ENCODE data around the gene FILIP1L. TPM values are rescaled to one million over a fixed set of nuclear protein-coding genes. Genes with fewer than 3 reads are reported as not detected.

FILIP1L gene
- total and polyA plus RNA-seq, 2 of the 13 experiments (the other 11 are each of a cell fraction or from before 2014, with no cell fraction given) = 8.1 to 187 TPM

- no peak for TF ChIP-seq POLR2AphosphoS5 (IDR thresholded peaks at IDR 0.05; ENCODE audit: low read depth, low read length)
- TF ChIP-seq MXD1 (CRISPR knock-in tag; IDR thresholded peaks at IDR 0.05) = no peak
- TF ChIP-seq ASH2L (IDR thresholded peaks at IDR 0.05; ENCODE audit: insufficient read length, low read depth, low read length) = peak; percentile 99
- no peak for TF ChIP-seq SP2 (CRISPR knock-in tag; IDR thresholded peaks at IDR 0.05)
- no peak for TF ChIP-seq CREB1 (IDR thresholded peaks at IDR 0.05)
- peak; percentile 57; the same call in 1 of the 2 replicates for TF ChIP-seq CREB1 (CRISPR knock-in tag; IDR thresholded peaks at IDR 0.05)
- TF ChIP-seq ZC3H13 (CRISPR knock-in tag; IDR thresholded peaks at IDR 0.05) = no peak
- TF ChIP-seq TIGD3 (CRISPR knock-in tag; IDR thresholded peaks at IDR 0.05; ENCODE audit: borderline replicate concordance) = no peak
- TF ChIP-seq ZBTB39 (CRISPR knock-in tag; IDR thresholded peaks at IDR 0.05) = no peak
- TF ChIP-seq GPBP1L1 (CRISPR knock-in tag; IDR thresholded peaks at IDR 0.05) = no peak
- peak; percentile 82; the same call in 1 of the 2 replicates for TF ChIP-seq ZBTB43 (CRISPR knock-in tag; conservative IDR thresholded peaks at IDR 0.05)
- peak; percentile 91 for TF ChIP-seq TCF7L2 (IDR thresholded peaks at IDR 0.05; ENCODE audit: low read depth, low read length)
- TF ChIP-seq FLYWCH1 (CRISPR knock-in tag; IDR thresholded peaks at IDR 0.05) = no peak
- no peak for TF ChIP-seq ZSCAN9 (CRISPR knock-in tag; IDR thresholded peaks at IDR 0.05; ENCODE audit: borderline replicate concordance)
- TF ChIP-seq RNF2 (conservative IDR thresholded peaks at IDR 0.05; ENCODE audit: low read depth) = no peak
- TF ChIP-seq CBX1 (IDR thresholded peaks at IDR 0.05; ENCODE audit: low read depth) = no peak
- TF ChIP-seq PAF1 (CRISPR knock-in tag; IDR thresholded peaks at IDR 0.05) = no peak
- no peak for TF ChIP-seq ESRRA (CRISPR knock-in tag; IDR thresholded peaks at IDR 0.05; ENCODE audit: low read depth)
- TF ChIP-seq MIXL1 (CRISPR knock-in tag; IDR thresholded peaks at IDR 0.05) = peak; percentile 95
- TF ChIP-seq ZNF317 (CRISPR knock-in tag; IDR thresholded peaks at IDR 0.05) = no peak
- no peak for TF ChIP-seq PREB (CRISPR knock-in tag; IDR thresholded peaks at IDR 0.05)
- TF ChIP-seq ZSCAN21 (CRISPR knock-in tag; IDR thresholded peaks at IDR 0.05; ENCODE audit: borderline replicate concordance) = no peak
- TF ChIP-seq ZFP36L1 (CRISPR knock-in tag; IDR thresholded peaks at IDR 0.05) = no peak
Observed at GRCh38 chr3:100075851-100076730, 38.2 kb downstream of the FILIP1L start (continued).

Measured in HepG2 (cell line).